SJCRH30 (cell line): ENCODE results near the gene RND1. TPM values are rescaled to one million over a fixed set of nuclear protein-coding genes. Genes with fewer than 3 reads are reported as not detected.
A peak's percentile ranks its signal among the peaks of the same experiment; 100 is the strongest.
"Not testable (repeated sequence)": the region's sequence is repeated elsewhere in the genome, so short reads cannot be mapped to it uniquely, and the experiment has no call there.

Source experiments
- DNase-seq, 2 experiments: peaks; one replicate each; pipeline ENCODE4 v3.0.0-alpha.2; 2015 to 2020
- H3K27ac ChIP-seq: fragments of 250-450 bp; sonication (Bioruptor Pico); 2 replicates; pipeline ENCODE4 v1.5.1; 2020; ENCODE audit warnings: mild to moderate bottlenecking, moderate library complexity
- H3K27me3 ChIP-seq: fragments of 250-450 bp; sonication (Bioruptor Pico); 2 replicates; pipeline ENCODE4 v1.5.1; 2020; ENCODE audit warnings: mild to moderate bottlenecking, moderate library complexity
- H3K36me3 ChIP-seq: fragments of 250-450 bp; sonication (Bioruptor Pico); 2 replicates; pipeline ENCODE4 v1.5.1; 2020; ENCODE audit warnings: mild to moderate bottlenecking, moderate library complexity
- H3K4me1 ChIP-seq: fragments of 250-450 bp; sonication (Bioruptor Pico); 2 replicates; pipeline ENCODE4 v1.5.1; 2020; ENCODE audit warnings: mild to moderate bottlenecking, moderate library complexity
- H3K4me3 ChIP-seq: fragments of 250-450 bp; sonication (Bioruptor Pico); 2 replicates; pipeline ENCODE4 v1.5.1; 2020; ENCODE audit warnings: mild to moderate bottlenecking, moderate library complexity
- H3K9me3 ChIP-seq: fragments of 250-450 bp; sonication (Bioruptor Pico); replicated peaks from 2 replicates; pipeline ENCODE4 v1.5.1; 2020; ENCODE audit warnings: mild to moderate bottlenecking, moderate library complexity
- total RNA-seq: library from RNA; depleted of rRNA; stranded (reverse); fragments of >200 nt; shearing (Covaris generic); gene quantifications from 2 replicates; pipeline ENCODE4 v1.2.3, GENCODE V29; 2014

RND1 gene
- total RNA-seq, 1 experiment from 2014 or later: 0.10 TPM

DNA sequence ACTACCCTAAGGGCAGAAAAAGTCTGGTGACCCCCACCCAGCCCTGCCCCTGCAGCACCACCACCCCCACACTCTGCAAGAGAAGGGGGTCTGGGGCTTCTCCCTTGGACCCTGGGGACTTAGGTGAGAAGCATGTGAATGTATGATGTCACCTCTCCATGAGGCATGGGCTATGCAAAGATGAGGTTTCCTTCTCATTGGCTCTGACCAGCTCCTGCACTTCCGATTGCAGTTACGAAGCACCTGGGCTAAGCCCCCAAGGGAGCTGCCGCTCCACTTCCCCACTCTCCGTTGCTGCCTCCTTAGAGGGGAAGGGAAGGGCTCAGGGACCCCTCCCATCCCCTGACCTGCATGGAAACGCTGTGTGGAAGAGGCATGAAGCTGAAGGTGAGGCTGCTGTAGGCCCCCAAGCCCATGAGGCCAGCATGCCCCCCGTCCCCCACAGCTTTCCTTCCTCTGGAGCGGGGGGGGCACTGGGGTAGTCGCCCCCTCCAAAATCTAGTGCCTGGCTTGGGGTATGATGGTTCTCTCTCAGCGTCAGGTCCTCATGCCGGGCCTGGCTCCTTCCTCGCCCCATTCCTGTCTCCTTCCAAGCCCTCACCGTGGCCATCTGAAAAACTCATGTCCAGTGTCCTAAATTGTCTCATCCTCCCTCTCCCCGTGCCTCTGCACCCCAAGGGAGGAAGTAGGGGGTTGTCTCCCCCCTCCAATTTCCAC lies 8.2 kb downstream of the RND1 start:
- Histone ChIP-seq H3K4me1 (peaks cover 4% of the 10 kb centered on the region; the same call in 1 of the 2 replicates), H3K4me3 (no peak overlapping the region), H3K36me3 (no peaks in the 10 kb centered on the region), H3K27ac (no peak overlapping the region), H3K9me3 (no peaks in the 10 kb centered on the region), H3K27me3 (peaks cover 13% of the 10 kb centered on the region; the same call in 1 of the 2 replicates)
- DNase-seq: no peak

DNA sequence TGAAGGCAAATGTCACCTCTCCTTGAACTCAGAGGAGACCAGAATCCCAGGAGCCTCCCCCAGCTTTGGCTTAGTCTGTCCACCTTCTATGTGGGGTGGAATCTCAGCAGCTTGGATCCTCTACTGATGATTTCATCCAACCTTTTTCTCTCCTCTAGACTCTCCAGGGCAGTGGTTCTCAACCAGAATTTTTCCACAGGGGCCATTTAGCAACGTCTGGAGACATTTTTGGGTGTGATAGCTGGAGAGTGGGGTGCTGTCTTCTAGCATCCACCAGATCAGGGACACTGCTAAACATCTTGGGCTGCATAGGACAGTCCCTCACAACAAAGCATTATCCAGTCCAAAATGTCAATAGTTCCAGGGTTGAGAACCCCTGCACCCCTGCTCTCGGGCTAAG lies 9.3 kb downstream of the RND1 start:
- DNase-seq: no peak
- H3K4me3 ChIP-seq: no peak overlapping the region
- no peak overlapping the region for H3K27ac ChIP-seq
- H3K27me3 ChIP-seq: peaks cover 3% of the 10 kb centered on the region; the same call in 1 of the 2 replicates
- no peaks in the 10 kb centered on the region for H3K36me3 ChIP-seq
- no peaks in the 10 kb centered on the region for H3K9me3 ChIP-seq
- peaks cover 4% of the 10 kb centered on the region; the same call in 1 of the 2 replicates for H3K4me1 ChIP-seq

DNA sequence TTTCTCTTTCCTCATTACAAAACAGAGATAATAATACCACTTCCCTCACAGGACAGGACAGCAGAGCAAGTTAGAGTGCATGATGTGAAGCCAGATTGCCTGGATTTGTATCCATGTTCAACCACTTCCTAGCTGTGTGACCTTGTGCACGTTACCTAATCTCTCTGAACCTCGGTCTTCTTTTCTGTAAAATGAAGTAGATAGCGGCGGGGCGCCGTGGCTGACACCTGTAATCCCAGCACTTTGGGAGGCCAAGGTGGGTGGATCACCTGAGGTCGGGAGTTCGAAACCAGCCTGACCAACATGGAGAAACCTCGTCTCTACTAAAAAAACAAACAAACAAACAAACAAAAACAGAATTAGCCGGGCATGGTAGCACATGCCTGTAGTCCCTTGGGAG lies 10.7 kb downstream of the RND1 start:
- H3K4me3 ChIP-seq, H3K27ac ChIP-seq, H3K27me3 ChIP-seq, H3K4me1 ChIP-seq, H3K9me3 ChIP-seq, H3K36me3 ChIP-seq, DNase-seq: not testable (repeated sequence)

DNA sequence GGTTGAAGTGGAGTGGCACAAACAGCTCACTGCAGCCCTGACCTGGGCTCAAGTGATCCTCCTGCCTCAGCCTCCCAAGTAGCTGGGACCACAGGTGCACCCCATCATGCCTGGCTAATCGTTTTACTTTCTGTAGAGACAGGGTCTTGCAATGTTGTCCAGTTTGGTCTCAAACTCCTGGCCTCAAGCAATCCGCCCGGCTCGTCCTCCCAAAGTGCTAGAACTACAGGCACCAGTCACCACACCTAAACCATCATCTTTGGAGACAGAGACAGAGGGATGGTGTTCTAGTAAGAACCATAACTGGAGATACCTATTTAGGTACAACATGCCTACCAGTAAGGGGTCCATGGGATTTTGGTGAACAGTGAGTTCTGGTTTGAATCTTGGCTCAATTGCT lies 11.2 kb downstream of the RND1 start:
- no peak overlapping the region for H3K27ac ChIP-seq
- H3K27me3 ChIP-seq: peaks cover 3% of the 10 kb centered on the region; the same call in 1 of the 2 replicates
- peaks cover 8% of the 10 kb centered on the region for H3K36me3 ChIP-seq
- H3K4me3 ChIP-seq: no peak overlapping the region
- DNase-seq: no peak
- peaks cover 8% of the 10 kb centered on the region; the same call in 1 of the 2 replicates for H3K4me1 ChIP-seq
- no peaks in the 10 kb centered on the region for H3K9me3 ChIP-seq

DNA sequence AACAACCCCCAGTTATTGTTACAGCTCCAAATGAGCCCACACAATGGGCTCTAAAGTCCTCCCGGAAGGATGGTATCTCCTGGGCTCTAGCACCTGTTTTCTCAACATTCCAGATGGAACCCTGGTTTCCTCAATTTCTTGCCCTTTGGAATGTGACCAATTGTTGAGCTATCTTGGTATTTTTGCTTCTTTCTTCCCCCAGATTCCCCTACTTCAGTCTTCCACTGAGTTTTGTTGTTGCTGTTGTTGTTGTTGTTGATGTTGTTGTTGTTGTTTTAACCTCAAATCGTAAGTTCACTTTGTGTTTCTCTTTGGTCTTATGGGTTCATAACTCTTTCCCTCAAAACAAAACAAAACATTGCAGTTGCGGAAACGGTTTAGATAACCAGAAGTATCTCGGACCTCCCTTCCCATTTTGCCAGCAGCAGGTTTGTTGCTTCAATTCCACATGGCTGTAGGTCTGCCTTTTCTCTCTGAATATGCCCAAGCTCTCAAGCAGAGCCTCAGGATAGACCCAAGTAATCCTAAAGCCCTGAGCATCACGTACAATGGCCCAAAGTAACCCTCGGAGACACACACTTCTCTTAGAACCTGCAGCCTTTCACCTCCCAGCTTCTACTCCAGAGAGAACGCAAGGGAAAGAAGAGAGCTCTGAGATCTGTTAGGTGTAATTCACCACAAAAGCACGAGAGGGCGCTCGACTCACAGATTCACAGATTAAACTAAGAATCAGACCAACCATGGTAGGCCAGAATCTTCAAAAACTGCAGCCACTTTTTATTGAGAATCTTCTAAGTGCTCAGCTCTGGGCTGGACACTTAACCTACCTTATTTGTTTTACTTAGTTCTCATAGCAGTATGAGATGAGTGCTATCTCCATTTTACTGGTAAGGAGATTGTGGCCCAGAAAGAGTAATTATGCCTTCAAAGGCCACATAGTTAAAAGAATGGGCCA lies 12.7 kb downstream of the RND1 start:
- peaks cover 8% of the 10 kb centered on the region; the same call in 1 of the 2 replicates for H3K4me1 ChIP-seq
- H3K36me3 ChIP-seq: peaks cover 8% of the 10 kb centered on the region
- H3K27ac ChIP-seq: peak overlapping the region; percentile 98
- H3K4me3 ChIP-seq: peak overlapping the region; percentile 88
- H3K9me3 ChIP-seq: no peaks in the 10 kb centered on the region
- peaks cover 3% of the 10 kb centered on the region; the same call in 1 of the 2 replicates for H3K27me3 ChIP-seq
- DNase-seq: peak; percentile 83 to 98

DNA sequence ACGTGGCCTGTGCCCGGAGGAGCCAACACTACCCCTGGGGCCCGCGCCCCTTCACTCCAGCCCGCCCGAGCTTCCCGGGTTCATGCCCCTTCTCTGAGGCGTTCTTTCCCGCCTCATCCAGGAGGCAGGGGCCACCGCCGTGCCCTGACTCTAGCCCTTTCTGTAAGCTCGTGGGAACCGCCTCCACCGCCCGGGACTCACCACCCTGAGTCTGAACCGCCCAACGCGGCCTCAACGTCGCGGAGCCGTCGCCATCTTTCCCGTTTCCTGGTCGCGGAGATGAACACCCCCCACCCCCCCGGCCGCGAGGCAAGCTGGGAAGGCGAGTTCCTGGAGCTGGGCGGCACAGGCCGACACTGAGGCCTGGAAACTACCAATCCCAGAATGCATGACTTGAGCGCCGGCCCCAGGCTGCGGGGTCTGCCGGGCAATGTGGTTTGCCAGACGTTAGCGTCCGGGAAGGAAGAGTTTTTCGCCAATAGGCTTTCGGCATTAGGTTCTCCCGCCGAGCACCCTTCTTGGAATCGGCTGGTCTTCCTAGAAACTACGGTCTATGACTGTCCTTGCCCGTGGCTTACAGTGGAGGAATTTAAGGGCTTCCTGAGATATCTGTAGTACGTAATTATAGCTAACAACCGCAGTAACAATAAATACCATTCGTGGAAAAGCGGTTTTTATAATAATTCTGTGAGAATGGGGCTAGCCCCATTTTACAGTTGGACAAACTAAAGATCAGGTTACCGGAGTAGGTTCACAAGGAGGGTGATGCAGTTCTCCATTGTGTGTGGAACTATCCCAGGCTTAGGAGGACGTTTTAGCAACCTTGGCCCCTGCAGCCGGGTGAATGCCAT lies 13.6 kb downstream of the RND1 start, which contains the start of gene DDX23:
Gene DDX23 (minus strand): TSS at position 281 of the 851 bp plus-strand sequence. CDS start 6,381 bp downstream, outside the sequence.
- H3K36me3 ChIP-seq: peaks cover 10% of the 10 kb centered on the region
- DNase-seq: peak; percentile 97 to 99
- H3K9me3 ChIP-seq: no peaks in the 10 kb centered on the region
- H3K27me3 ChIP-seq: no peaks in the 10 kb centered on the region; the same call in 1 of the 2 replicates
- peak within 1 kb of the TSS; percentile 88 for H3K4me3 ChIP-seq
- H3K4me1 ChIP-seq: peaks cover 8% of the 10 kb centered on the region; the same call in 1 of the 2 replicates
- H3K27ac ChIP-seq: peak within 1 kb of the TSS; percentile 98

DNA sequence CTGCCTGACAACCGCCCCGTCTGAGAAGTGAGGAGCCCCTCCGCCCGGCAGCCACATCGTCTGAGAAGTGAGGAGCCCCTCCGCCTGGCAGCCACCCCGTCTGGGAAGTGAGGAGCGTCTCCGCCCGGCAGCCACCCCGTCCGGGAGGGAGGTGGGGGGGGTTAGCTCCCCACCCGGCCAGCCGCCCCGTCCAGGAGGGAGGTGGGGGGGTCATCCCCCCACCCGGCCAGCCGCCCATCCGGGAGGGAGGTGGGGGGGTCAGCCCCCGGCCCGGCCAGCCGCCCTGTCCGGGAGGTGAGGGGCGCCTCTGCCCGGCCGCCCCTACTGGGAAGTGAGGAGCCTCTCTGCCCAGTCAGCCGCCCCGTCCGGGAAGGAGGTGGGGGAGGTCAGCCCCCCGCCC lies 23.6 kb downstream of the RND1 start:
- not testable (repeated sequence) for H3K4me1 ChIP-seq, H3K27me3 ChIP-seq, H3K9me3 ChIP-seq, DNase-seq, H3K27ac ChIP-seq, H3K4me3 ChIP-seq
- peaks cover 76% of the 10 kb centered on the region for H3K36me3 ChIP-seq

DNA sequence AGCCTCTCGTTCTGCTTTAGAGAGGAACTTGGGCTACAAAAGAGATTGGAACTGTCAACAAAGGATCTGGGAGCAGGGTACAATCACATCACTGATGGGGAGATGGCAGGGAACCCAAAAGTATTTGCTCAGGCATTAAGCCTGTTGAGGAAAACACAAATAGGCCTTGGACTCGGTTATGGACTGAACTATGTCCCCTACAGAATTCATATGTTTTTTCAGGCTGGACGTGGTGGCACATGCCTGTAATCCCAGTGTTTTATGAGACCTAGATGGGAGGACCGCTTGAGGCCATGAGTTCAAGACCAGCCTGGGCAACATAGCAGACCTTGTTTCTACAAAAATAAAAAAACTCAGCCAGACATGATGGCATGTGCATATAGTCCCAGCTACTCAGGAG lies 27.6 kb downstream of the RND1 start:
- no peaks in the 10 kb centered on the region for H3K27me3 ChIP-seq
- no peaks in the 10 kb centered on the region for H3K9me3 ChIP-seq
- no peak for DNase-seq
- no peak overlapping the region for H3K4me3 ChIP-seq
- H3K4me1 ChIP-seq: no peaks in the 10 kb centered on the region
- H3K27ac ChIP-seq: no peak overlapping the region
- H3K36me3 ChIP-seq: peaks cover 79% of the 10 kb centered on the region

DNA sequence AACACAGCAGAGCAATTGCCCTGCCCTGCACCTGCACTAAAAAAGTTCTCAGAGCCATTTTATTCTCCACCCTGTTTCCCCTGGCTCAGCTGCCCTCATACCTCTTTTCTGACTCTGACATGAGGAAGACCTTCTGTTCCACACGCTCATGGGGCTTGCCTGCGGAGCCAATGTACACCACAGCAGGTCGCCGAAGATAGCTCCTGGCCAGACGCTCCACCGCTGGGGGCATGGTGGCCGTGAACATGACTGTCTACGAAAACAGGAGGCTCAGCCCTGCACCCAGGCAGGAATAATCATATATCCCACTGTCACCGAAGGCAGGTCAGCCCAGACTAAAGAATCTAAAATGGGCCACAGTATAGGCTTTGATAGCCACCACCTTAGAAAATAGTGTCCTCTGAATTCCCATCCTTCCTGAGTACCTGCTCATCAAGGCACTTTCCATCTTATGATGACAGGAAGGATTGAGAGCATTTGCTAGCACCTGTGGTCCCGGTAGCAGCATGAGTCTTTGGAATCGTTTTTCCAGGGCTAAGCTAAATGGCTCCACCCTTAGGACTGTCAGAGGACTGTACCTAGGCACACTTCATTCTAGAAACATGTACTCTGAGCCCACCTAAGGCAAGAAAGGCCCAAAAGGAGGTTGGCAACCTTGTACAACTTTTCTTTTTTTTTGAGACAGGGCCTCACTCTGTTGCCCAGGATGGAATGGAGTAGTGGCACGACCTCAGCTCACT lies 33.2 kb downstream of the RND1 start:
- no peaks in the 10 kb centered on the region for H3K4me1 ChIP-seq
- no peak for DNase-seq
- no peaks in the 10 kb centered on the region for H3K9me3 ChIP-seq
- no peak overlapping the region for H3K27ac ChIP-seq
- H3K27me3 ChIP-seq: no peaks in the 10 kb centered on the region
- no peak overlapping the region for H3K4me3 ChIP-seq
- peaks cover 87% of the 10 kb centered on the region for H3K36me3 ChIP-seq

DNA sequence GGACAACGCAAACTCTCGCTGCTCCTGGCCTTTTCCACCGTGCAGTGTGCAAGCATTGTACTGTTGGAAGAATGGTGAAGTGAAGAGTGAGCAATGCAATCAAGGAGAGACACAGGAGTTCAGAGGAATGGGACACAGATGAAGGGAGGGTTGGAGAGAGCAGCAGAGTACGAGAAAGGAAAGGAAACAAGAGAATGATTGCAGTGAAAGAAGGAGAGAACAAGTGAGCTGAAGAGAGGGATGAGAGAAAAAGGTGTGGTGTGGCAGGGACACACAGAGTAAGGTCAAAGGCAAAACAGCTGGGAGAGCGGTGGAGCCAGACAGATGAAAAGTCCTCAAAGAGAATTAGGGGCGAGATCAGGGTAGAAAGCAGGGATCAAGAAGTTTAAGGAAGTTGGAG lies 34.4 kb downstream of the RND1 start:
- no peaks in the 10 kb centered on the region for H3K4me1 ChIP-seq
- no peaks in the 10 kb centered on the region for H3K27me3 ChIP-seq
- no peak for DNase-seq
- H3K27ac ChIP-seq: no peak overlapping the region
- peaks cover 83% of the 10 kb centered on the region for H3K36me3 ChIP-seq
- H3K4me3 ChIP-seq: no peak overlapping the region
- no peaks in the 10 kb centered on the region for H3K9me3 ChIP-seq

DNA sequence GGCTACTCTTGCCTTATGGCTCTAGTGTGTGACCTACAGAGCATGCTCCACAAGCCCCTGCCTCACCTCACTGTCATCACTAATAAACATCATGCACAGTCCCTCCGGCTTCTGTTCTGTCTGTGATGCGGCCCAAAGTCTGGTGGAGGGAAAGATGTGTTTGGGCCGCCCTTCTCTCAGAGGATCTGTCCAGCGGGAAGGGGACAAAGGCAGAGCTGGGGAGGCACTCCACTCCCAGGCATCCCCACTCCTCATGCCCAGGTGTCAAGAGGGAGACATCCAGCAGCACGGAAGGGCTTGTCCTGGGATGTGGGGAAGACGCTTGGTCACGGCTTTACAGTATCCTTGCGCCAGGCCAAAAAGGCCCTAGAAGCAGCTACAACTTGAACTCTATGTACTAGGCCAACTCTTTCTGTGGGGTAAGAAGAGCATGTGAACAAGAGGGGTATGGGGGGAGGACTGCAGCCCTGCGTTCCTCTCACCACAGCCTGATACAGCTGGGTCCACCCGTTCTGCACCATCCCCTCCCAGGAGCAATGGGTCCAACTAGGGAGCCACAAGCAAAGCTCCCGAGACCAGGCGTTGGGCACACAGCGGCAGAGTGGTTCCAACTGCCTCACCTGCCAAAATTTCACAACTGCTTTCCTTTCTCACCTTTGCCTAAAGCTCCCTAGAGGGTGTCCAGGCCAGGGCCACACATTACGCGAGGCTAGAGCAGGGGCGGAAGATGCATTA lies 36.7 kb downstream of the RND1 start:
- H3K27ac ChIP-seq: no peak overlapping the region
- no peak overlapping the region for H3K4me3 ChIP-seq
- H3K4me1 ChIP-seq: no peaks in the 10 kb centered on the region
- no peak for DNase-seq
- peaks cover 61% of the 10 kb centered on the region for H3K36me3 ChIP-seq
- no peaks in the 10 kb centered on the region for H3K27me3 ChIP-seq
- no peaks in the 10 kb centered on the region for H3K9me3 ChIP-seq

DNA sequence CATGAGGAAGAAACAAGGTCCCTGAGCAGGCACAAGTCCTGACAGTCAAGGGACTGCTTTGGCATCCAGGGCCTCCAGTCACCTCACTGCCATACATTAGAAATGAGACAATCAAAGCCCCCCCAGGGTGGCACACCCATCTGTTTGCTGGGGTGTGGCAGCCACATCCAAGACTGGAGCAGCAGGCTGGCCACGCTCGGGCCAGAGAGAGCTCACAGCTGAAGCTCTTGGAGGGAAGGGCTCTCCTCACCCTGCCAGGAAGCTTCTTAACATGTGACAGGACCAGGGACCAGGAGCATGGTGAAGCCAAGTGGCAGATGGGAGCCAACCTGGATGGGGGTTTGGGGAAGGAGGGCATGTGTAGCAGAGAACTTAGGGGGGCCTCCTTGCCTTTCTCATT lies 37.4 kb downstream of the RND1 start:
- H3K27ac ChIP-seq: no peak overlapping the region
- peaks cover 54% of the 10 kb centered on the region for H3K36me3 ChIP-seq
- H3K4me3 ChIP-seq: no peak overlapping the region
- DNase-seq: no peak
- no peaks in the 10 kb centered on the region for H3K4me1 ChIP-seq
- H3K27me3 ChIP-seq: no peaks in the 10 kb centered on the region
- H3K9me3 ChIP-seq: no peaks in the 10 kb centered on the region

DNA sequence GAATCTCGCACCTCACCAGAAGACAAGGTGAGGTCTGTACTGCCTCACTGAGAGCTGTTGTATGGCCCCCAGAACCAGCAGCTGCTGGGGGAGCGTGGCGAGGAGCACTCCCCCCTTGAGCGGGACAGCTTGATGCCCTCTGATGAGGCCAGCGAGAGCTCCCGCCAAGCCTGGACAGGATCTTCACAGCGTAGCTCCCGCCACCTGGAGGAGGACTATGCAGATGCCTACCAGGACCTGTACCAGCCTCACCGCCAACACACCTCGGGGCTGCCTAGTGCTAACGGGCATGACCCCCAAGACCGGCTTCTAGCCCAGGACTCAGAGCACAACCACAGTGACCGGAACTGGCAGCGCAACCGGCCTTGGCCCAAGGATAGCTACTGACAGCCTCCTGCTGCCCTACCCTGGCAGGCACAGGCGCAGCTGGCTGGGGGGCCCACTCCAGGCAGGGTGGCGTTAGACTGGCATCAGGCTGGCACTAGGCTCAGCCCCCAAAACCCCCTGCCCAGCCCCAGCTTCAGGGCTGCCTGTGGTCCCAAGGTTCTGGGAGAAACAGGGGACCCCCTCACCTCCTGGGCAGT lies 38.1 kb downstream of the RND1 start:
- DNase-seq: no peak
- H3K36me3 ChIP-seq: peaks cover 47% of the 10 kb centered on the region
- H3K4me1 ChIP-seq: no peaks in the 10 kb centered on the region
- H3K27me3 ChIP-seq: no peaks in the 10 kb centered on the region
- H3K9me3 ChIP-seq: no peaks in the 10 kb centered on the region
- H3K4me3 ChIP-seq: no peak overlapping the region
- H3K27ac ChIP-seq: no peak overlapping the region
